NCI-H2196 treated with DMSO at 0.1 percent for 48 hours (cell line): ENCODE results near the gene FOXP1.

ENCODE experiments used
- DNase-seq: peaks from one replicate; lab custom pipeline; 2025; ENCODE audit not compliant: unreplicated experiment; lab: John Stamatoyannopoulos, UW

Gene FOXP1

DNA sequence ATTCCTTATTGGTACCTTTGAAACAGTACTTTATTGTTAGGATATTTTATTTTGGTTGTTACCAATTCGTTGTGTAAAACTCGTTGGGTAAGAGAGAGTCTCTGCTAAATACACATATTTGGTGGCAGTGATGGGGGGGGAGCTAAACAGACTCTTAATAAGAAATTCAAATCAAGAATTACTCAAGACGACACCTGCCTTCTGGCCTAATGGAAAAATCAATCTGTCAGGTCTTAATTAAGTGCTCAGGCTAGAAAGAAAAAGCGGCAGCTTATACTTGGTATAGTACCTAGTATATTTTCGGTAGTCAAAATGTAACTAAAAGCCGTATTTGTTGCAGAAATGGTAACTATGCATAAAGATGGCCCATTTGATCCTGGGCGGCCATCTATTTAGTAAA lies 18.2 kb downstream of the FOXP1 start:
- no peak for DNase-seq

DNA sequence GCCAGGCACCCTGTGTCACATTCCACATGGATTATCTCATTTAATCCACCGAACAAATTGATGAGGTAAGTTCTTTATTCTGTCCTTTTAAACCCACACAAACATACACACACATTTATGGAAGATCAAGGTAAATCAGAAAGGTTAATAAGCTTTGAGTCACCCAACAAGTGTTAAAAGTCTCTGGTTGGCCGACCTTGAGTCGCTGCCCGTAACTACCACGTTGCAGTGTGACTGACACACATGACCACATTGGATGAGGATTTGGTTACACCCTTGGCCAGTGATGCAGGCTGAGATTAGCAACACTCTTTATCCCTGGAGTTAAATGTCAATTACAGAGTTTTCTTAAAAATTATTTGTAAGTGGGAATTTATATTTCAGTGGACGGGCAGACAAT lies 19.2 kb downstream of the FOXP1 start:
- DNase-seq = no peak

DNA sequence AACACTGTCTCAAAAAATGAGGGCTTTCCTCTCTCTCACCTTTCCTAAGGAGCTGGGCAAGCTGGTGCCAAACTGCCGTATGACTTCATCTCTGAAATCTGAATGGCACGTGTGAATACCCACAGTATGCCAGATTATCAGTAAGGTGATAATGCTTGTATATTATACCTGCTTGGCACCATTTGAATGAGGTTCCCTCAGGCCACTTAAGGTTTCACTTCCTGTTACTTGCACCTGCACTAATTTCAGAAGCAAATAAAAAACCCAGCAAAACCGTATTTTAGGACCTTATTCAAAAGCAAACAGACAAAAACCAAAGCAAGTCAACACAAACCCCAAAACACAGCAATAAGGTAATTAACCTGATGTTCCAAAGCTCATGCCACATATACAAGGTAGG lies 19.7 kb downstream of the FOXP1 start:
- peak; percentile 47 for DNase-seq

DNA sequence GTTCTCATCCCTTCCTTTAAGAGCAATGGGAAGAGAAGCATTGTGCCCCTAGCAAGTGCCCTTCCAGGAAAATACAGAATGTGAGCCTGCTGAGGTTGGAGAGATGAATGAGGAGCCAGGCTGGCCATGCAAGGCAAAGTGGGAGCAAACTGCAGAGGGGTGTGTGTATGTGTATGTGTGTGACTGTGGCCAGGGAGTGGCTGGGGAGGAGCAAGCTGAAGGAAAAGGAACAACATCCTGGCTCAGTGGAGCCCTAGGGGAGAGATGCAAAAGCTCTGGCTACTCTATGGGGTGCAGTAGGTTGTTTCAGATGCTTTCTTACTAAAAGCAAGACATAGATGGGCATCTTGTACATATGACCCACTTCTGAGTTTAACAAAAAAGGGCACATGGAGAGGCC lies 20.6 kb downstream of the FOXP1 start:
- no peak for DNase-seq

DNA sequence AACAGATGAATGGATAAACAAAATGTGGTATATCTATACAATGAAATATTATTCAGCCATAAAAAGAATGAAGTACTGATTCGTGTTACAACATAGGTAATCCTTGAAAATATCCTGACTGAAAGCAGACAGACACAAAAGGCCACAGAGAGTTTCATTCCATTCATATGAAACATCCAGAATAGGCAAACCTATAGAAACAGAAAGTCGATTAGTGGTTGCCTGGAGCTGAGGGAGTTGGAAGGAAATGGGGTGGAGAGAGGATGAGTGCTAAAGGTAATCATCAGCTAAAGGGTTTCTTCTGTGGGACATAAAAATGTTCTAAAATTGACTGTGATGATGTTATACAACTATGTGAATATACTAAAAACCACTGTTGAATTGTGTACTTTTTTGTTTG lies 22.9 kb downstream of the FOXP1 start:
- no peak for DNase-seq

GRCh38 chr3:71559578-71560162 lies 23.9 kb downstream of the FOXP1 start:
- DNase-seq = no peak

GRCh38 chr3:71559021-71559420 lies 24.5 kb downstream of the FOXP1 start:
- no peak for DNase-seq

DNA sequence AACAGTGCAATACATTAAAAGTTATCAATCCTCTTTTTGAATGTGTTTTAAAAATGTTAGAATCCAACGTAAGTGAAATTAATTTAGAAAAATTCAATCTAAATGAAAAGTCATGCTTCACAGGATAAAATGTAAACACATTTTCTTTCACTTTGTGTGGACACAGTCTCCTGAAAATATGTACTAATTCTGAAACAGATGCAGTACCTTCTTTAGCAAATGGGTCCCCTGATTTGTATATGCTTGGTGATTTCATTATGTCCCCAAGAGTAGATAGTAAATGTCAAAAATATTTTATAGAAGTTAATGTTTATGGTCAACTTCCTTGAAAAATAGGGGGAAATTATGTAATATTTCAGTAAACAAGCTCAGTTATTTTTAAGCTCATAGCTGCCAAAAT lies 28.9 kb downstream of the FOXP1 start:
- no peak for DNase-seq

GRCh38 chr3:71551311-71551919 lies 32.1 kb downstream of the FOXP1 start:
- DNase-seq = no peak

DNA sequence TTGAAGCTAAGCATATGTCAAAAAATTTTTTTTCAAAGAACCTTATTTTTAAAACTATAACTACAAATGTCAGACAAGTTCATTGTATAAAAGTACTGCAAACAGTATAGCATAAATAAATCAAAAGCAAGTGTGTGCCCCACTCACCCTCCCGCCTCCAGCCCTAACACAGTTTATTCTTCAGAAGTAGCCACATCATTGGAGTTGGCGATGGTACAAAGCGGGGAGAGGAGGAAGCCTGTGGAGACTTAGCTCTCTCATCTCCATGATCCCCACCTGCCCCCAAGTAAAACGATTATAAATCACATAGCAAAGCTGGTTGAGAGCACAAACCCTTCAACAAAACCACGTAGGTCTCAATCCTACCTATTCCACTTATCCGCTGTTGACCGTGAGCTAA lies 33.6 kb downstream of the FOXP1 start:
- DNase-seq = no peak

- DNase-seq = no peak
These were observed 34.7 kb downstream of the FOXP1 start for GRCh38 chr3:71548705-71549384.

GRCh38 chr3:71547249-71548198 lies 36.0 kb downstream of the FOXP1 start:
- no peak for DNase-seq

GRCh38 chr3:71546821-71547220 lies 36.7 kb downstream of the FOXP1 start:
- no peak for DNase-seq

DNA sequence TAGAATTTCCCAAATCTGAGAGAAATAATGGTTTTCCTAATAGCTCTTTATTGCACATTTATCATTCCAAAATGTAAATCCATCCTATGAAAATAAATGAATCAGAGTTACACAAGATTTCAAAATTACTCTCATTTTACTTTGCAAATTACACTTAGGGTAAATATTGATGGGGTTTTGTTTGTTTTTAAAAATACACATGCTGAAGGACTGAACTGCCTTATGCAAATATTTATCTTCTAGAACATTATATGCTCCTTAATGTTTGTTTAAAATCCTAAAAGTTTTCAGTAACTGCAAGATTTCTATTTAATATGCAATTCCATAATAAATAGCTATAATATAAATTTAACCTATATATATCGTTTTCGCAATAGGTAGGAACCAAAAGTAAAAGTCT lies 38.2 kb downstream of the FOXP1 start:
- no peak for DNase-seq

- DNase-seq = no peak
These were observed 40.0 kb downstream of the FOXP1 start for GRCh38 chr3:71543371-71544016.

- DNase-seq = no peak
These were observed 40.8 kb downstream of the FOXP1 start for GRCh38 chr3:71542521-71543370.

GRCh38 chr3:71541313-71541712 lies 42.2 kb downstream of the FOXP1 start:
- DNase-seq = no peak

GRCh38 chr3:71537211-71537611 lies 46.3 kb downstream of the FOXP1 start:
- DNase-seq = no peak

DNA sequence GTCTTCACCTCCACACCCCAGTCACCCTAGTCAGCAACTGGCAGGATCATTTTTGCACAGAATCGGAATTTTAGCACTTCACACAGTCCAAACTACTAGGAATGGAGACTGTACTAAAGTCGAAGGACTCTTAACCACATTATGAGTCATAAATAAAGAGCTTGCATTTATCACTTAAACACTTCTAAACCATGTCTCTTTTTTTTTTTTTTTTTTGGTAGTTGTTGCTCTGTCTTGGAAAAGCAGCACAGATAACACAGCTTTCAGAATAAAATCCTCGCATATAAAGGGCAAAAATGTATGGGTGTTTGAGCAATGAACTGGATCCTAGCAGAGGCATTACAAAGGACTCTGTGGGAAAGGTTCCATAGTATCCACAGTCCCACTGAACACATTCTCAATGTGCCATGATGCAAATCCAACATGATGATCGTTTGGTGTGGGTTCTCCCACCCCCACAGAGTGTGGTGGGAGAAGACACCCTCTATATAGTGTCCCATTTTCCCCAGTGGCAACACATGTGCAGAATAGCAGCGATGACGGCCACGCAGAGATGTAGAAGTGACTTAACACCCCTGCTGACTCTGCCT lies 47.1 kb downstream of the FOXP1 start:
- DNase-seq = no peak

GRCh38 chr3:71533588-71533987 lies 49.9 kb downstream of the FOXP1 start:
- no peak for DNase-seq
